ENCODE data around the gene TRIML2. TPM values are rescaled to one million over a fixed set of nuclear protein-coding genes. Genes with fewer than 3 reads are reported as not detected.

Gene TRIML2, protein sequence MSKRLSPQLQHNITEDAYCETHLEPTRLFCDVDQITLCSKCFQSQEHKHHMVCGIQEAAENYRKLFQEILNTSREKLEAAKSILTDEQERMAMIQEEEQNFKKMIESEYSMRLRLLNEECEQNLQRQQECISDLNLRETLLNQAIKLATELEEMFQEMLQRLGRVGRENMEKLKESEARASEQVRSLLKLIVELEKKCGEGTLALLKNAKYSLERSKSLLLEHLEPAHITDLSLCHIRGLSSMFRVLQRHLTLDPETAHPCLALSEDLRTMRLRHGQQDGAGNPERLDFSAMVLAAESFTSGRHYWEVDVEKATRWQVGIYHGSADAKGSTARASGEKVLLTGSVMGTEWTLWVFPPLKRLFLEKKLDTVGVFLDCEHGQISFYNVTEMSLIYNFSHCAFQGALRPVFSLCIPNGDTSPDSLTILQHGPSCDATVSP
- total RNA-seq (1 to 10 TPM; 4.8 to 5.8 TPM), polyA plus RNA-seq (ENCODE audit: insufficient read depth, low read depth, low replicate concordance) (3.7 TPM)
- long read RNA-seq, donor 1, partial matches to known transcripts = 0 of 1 reads
- long read RNA-seq, donor 1, other reads (novel, unspliced or antisense) = 0 of 1 reads
- long read RNA-seq, donor 2, partial matches to known transcripts = 0 of 1 reads
- long read RNA-seq, donor 2, other reads (novel, unspliced or antisense) = 0 of 1 reads

GRCh38 chr4:188109157-188109755 is at the start of gene TRIML2:
TSS of gene TRIML2 (minus strand) at chr4:188109603. CDS start at chr4:188105368, 4,235 bp downstream.
- no peak for DNase-seq
- no peaks in the 10 kb centered on the region for H3K9me3 ChIP-seq
- H3K4me1 ChIP-seq = no peaks in the 10 kb centered on the region
- no peak within 1 kb of the TSS for H3K4me3 ChIP-seq
- H3K27ac ChIP-seq = no peak within 1 kb of the TSS
- H3K27me3 ChIP-seq = no peaks in the 10 kb centered on the region
- WGBS, 2 donors = 72 to 76% methylated on average over 11 of the region's 11 CpGs
- TF ChIP-seq, protein P1, sequence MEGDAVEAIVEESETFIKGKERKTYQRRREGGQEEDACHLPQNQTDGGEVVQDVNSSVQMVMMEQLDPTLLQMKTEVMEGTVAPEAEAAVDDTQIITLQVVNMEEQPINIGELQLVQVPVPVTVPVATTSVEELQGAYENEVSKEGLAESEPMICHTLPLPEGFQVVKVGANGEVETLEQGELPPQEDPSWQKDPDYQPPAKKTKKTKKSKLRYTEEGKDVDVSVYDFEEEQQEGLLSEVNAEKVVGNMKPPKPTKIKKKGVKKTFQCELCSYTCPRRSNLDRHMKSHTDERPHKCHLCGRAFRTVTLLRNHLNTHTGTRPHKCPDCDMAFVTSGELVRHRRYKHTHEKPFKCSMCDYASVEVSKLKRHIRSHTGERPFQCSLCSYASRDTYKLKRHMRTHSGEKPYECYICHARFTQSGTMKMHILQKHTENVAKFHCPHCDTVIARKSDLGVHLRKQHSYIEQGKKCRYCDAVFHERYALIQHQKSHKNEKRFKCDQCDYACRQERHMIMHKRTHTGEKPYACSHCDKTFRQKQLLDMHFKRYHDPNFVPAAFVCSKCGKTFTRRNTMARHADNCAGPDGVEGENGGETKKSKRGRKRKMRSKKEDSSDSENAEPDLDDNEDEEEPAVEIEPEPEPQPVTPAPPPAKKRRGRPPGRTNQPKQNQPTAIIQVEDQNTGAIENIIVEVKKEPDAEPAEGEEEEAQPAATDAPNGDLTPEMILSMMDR (IDR thresholded peaks at IDR 0.05) = no peak
- TF ChIP-seq POLR2A (IDR thresholded peaks at IDR 0.05) = no peak
- intact Hi-C loops (cut with DNase I; ENCODE audit: low total_unique reads) = no loop called here
- no peaks in the 10 kb centered on the region for H3K36me3 ChIP-seq (ENCODE audit: low read depth, missing control alignments)

- Histone ChIP-seq H3K27me3 (no peaks in the 10 kb centered on the region), H3K4me3 (peak overlapping the region; percentile 12 to 48), H3K9me3 (no peaks in the 10 kb centered on the region), H3K36me3 (ENCODE audit: low read depth, missing control alignments) (no peaks in the 10 kb centered on the region), H3K27ac (no peak overlapping the region), H3K4me1 (no peaks in the 10 kb centered on the region)
- intact Hi-C loops (cut with DNase I; ENCODE audit: low total_unique reads) = no loop called here
- TF ChIP-seq, protein P1 (IDR thresholded peaks at IDR 0.05) = no peak
- TF ChIP-seq POLR2A (IDR thresholded peaks at IDR 0.05) = no peak
- WGBS, 2 donors = 58 to 86% methylated on average over 10 of the region's 10 CpGs
- DNase-seq = no peak
These were observed 48.9 kb upstream of the TRIML2 start for GRCh38 chr4:188158336-188158735.

GRCh38 chr4:188154668-188155405 is 45.4 kb upstream of the TRIML2 start:
- H3K27me3 ChIP-seq = no peaks in the 10 kb centered on the region
- H3K9me3 ChIP-seq = no peaks in the 10 kb centered on the region
- no peak overlapping the region for H3K27ac ChIP-seq
- H3K4me3 ChIP-seq = no peak overlapping the region
- 53 to 71% methylated on average over 11 of the region's 11 CpGs for WGBS, 2 donors
- no peaks in the 10 kb centered on the region for H3K4me1 ChIP-seq
- TF ChIP-seq, protein P1 (IDR thresholded peaks at IDR 0.05) = no peak
- TF ChIP-seq POLR2A (IDR thresholded peaks at IDR 0.05) = no peak
- DNase-seq = no peak
- H3K36me3 ChIP-seq (ENCODE audit: low read depth, missing control alignments) = no peaks in the 10 kb centered on the region
- intact Hi-C loops (cut with DNase I; ENCODE audit: low total_unique reads) = no loop called here

DNA sequence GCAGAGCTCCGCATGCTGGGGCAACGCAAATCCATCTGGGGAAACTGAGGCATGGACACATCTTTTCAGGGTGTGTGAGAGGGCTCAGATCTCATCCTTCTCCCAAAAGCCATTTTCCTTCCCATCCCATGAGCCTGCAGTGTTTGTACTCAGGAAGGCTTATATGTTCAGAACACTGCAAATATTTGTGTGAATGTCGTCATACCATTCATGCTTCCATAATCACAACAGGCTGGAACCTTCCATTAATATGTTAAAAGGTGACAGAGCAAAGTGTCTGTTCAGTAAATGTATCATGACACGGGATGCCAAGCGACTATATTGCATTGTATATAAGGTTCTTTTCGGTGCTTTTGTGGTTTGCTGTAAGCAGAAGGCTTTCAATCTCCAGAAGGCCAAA is 38.4 kb upstream of the TRIML2 start:
- WGBS, 2 donors = 93 to 96% methylated on average over 6 of the region's 6 CpGs
- no peaks in the 10 kb centered on the region for H3K4me1 ChIP-seq
- no peak for DNase-seq
- H3K27ac ChIP-seq = no peak overlapping the region
- H3K9me3 ChIP-seq = no peaks in the 10 kb centered on the region
- no peak overlapping the region for H3K4me3 ChIP-seq
- TF ChIP-seq, protein P1 (IDR thresholded peaks at IDR 0.05) = no peak
- TF ChIP-seq POLR2A (IDR thresholded peaks at IDR 0.05) = no peak
- intact Hi-C loops (cut with DNase I; ENCODE audit: low total_unique reads) = no loop called here
- no peaks in the 10 kb centered on the region for H3K27me3 ChIP-seq
- no peaks in the 10 kb centered on the region for H3K36me3 ChIP-seq (ENCODE audit: low read depth, missing control alignments)

Data from testis (tissue), 5 donors.